A549 (cell line): ENCODE results near the gene TRIM10. TPM values are rescaled to one million over a fixed set of nuclear protein-coding genes. Genes with fewer than 3 reads are reported as not detected.

ENCODE experiments used
- ATAC-seq, 2 experiments: fragments of 200-7000 bp in 1 of 2; fragments of >200 bp in 1 of 2; cut with Nextera tagmentation in 1 of 2; cut with Tn5 transposase in 1 of 2; 3 replicates each; pipeline versions ENCODE4 v1.8.0 to v1.9.1; 2018 to 2020; ENCODE audit warnings: mild to moderate bottlenecking in 1 of 2, moderate library complexity in 1 of 2
- CTCF ChIA-PET: fragments of 300-600 bp; sonication (Branson Sonifier 250); formaldehyde crosslinking; extraction: SDS; loops from one replicate; lab custom pipeline; 2021; ENCODE audit warnings: antibody characterized with exemption, inconsistent platforms; lab: Yijun Ruan, JAX
- POLR2A ChIA-PET: fragments of 350-600 bp; formaldehyde crosslinking; extraction: SDS; loops from one replicate; lab custom pipeline; 2021; ENCODE audit warnings: antibody characterized with exemption, inconsistent platforms; lab: Yijun Ruan, JAX
- DNase-seq, 2 experiments: peaks; one replicate each; pipeline versions ENCODE4 v3.0.0 to v3.0.0-alpha.2; 2011 to 2016; ENCODE audit warnings: low read depth in 1 of 2, low spot score in 1 of 2
- FAIRE-seq: peaks from 2 replicates; lab custom pipeline; 2011; peaks lifted over from hg19 to GRCh38; lab: Jason Lieb, UNC
- H3K27ac ChIP-seq, 2 experiments: fragments of >200 bp; sonication (Bioruptor Twin); formaldehyde crosslinking; 3 replicates each; pipeline ENCODE4 v1.5.1; 2016 to 2017
- H3K4me1 ChIP-seq: fragments of >200 bp; sonication (Bioruptor Twin); formaldehyde crosslinking; 3 replicates; pipeline ENCODE4 v1.6.1; 2016
- H3K4me2 ChIP-seq: fragments of >200 bp; sonication (Bioruptor Twin); formaldehyde crosslinking; 3 replicates; pipeline ENCODE4 v1.6.1; 2016
- H3K4me3 ChIP-seq: fragments of >200 bp; sonication (Bioruptor Twin); formaldehyde crosslinking; 3 replicates; pipeline ENCODE4 v1.5.1; 2016
- H3K9me3 ChIP-seq: fragments of >200 bp; sonication (Bioruptor Twin); formaldehyde crosslinking; 3 replicates; pipeline ENCODE4 v1.6.1; 2016
- CBX8 ChIP-seq: fragments of 200-600 bp; sonication (generic); IDR thresholded peaks from 2 replicates; pipeline ENCODE4 v1.6.1; 2016
- EHF ChIP-seq: fragments of 250-450 bp; sonication (Bioruptor Pico); IDR thresholded peaks from 2 replicates; pipeline ENCODE4 v1.5.0; 2020; ENCODE audit warnings: mild to moderate bottlenecking
- EHMT2 ChIP-seq: fragments of 200-600 bp; sonication (generic); IDR thresholded peaks from 2 replicates; pipeline ENCODE4 v1.6.1; 2016; ENCODE audit warnings: antibody characterized with exemption, low read depth, mild to moderate bottlenecking, moderate library complexity
- ESRRA ChIP-seq: fragments of 150-350 bp; IDR thresholded peaks from 2 replicates; pipeline ENCODE4 v1.6.1; 2014; ENCODE audit warnings: mild to moderate bottlenecking, low read length, borderline replicate concordance
- FOSB ChIP-seq: fragments of 250-450 bp; sonication (Bioruptor Pico); IDR thresholded peaks from 2 replicates; pipeline ENCODE4 v1.5.0; 2020; ENCODE audit warnings: mild to moderate bottlenecking, moderate library complexity
- GATA3 ChIP-seq: IDR thresholded peaks from 2 replicates; pipeline ENCODE4 v1.6.1; 2012; ENCODE audit warnings: borderline replicate concordance
- HDAC2 ChIP-seq: fragments of 200-600 bp; sonication (generic); IDR thresholded peaks from 2 replicates; pipeline ENCODE4 v1.6.1; 2016
- HES2 ChIP-seq: fragments of >200 bp; sonication (Bioruptor Twin); formaldehyde crosslinking; IDR thresholded peaks from 2 replicates; pipeline ENCODE4 v1.6.1; 2016
- HEYL ChIP-seq: fragments of 250-450 bp; sonication (Bioruptor Pico); IDR thresholded peaks from 2 replicates; pipeline ENCODE4 v1.8.0; 2021; ENCODE audit warnings: mild to moderate bottlenecking, moderate library complexity
- HOXA7 ChIP-seq: fragments of 250-450 bp; sonication (Bioruptor Pico); IDR thresholded peaks from 2 replicates; pipeline ENCODE4 v1.5.0; 2020; ENCODE audit warnings: mild to moderate bottlenecking, moderate library complexity
- HOXB13 ChIP-seq: fragments of 250-450 bp; sonication (Bioruptor Pico); IDR thresholded peaks from 2 replicates; pipeline ENCODE4 v1.5.0; 2020; ENCODE audit warnings: low read depth, mild to moderate bottlenecking, moderate library complexity
- HOXB5 ChIP-seq: fragments of 250-450 bp; sonication (Bioruptor Pico); IDR thresholded peaks from 2 replicates; pipeline ENCODE4 v1.5.0; 2020; ENCODE audit warnings: mild to moderate bottlenecking, moderate library complexity
- JUN ChIP-seq, 2 experiments: fragments of >200 bp; sonication (Bioruptor Twin); formaldehyde crosslinking; IDR thresholded peaks; 2 replicates in 1 of 2; 3 replicates in 1 of 2; pipeline ENCODE4 v1.6.1; 2016 to 2017
- KDM1A ChIP-seq: fragments of 200-600 bp; sonication (generic); IDR thresholded peaks from 2 replicates; pipeline ENCODE4 v1.6.1; 2016; ENCODE audit warnings: low read depth, mild to moderate bottlenecking
- MAFK ChIP-seq: fragments of 450-650 bp; IDR thresholded peaks from 2 replicates; pipeline ENCODE4 v1.6.1; 2014; ENCODE audit not compliant: partially characterized antibody
- MAX ChIP-seq: IDR thresholded peaks from 2 replicates; pipeline ENCODE4 v1.6.1; 2012
- MYC ChIP-seq: IDR thresholded peaks from 2 replicates; pipeline ENCODE4 v1.6.1; 2012; ENCODE audit warnings: mild to moderate bottlenecking, inconsistent platforms, low read length, improper control_type of control experiment, borderline replicate concordance
- NFE2L2 ChIP-seq: fragments of 150-350 bp; conservative IDR thresholded peaks from 2 replicates; pipeline ENCODE4 v1.6.1; 2014; ENCODE audit warnings: low read length
- NPAS2 ChIP-seq: fragments of 250-450 bp; sonication (Bioruptor Pico); IDR thresholded peaks from 2 replicates; pipeline ENCODE4 v1.8.0; 2022; ENCODE audit warnings: mild to moderate bottlenecking, moderate library complexity, borderline replicate concordance
- NR3C1 ChIP-seq: fragments of >200 bp; sonication (Bioruptor Twin); formaldehyde crosslinking; IDR thresholded peaks from 3 replicates; pipeline ENCODE4 v1.6.1; 2017
- POLR2AphosphoS2 ChIP-seq: conservative IDR thresholded peaks from 2 replicates; pipeline ENCODE4 v1.6.1; 2012; ENCODE audit warnings: low read length, improper control_type of control experiment, inconsistent platforms
- RNF2 ChIP-seq: fragments of 200-600 bp; sonication (generic); IDR thresholded peaks from 2 replicates; pipeline ENCODE4 v1.6.1; 2016; ENCODE audit warnings: low read depth, mild to moderate bottlenecking, antibody characterized with exemption, moderate library complexity, borderline replicate concordance
- TFCP2L1 ChIP-seq: fragments of 250-450 bp; sonication (Bioruptor Pico); IDR thresholded peaks from 2 replicates; pipeline ENCODE4 v1.5.0; 2021; ENCODE audit warnings: mild to moderate bottlenecking
- ZC3H11A ChIP-seq: fragments of 450-650 bp; IDR thresholded peaks from 2 replicates; pipeline ENCODE4 v1.6.1; 2014; ENCODE audit warnings: antibody characterized with exemption, mild to moderate bottlenecking
- WGBS: methylation state at CpG from one replicate; pipeline ENCODE4 v1.1.6; 2017; ENCODE audit errors: missing lambda C conversion rate; 5-methylcytosine and 5-hydroxymethylcytosine counted together
- polyA plus RNA-seq, 4 experiments: library from polyadenylated mRNA; depleted of rRNA in 3 of 4; stranded (reverse); fragments of >200 nt; fragmentation: RNase III in 1 of 4; extraction: RNeasy Plus Mini Kit Qiagen cat#74134 plus additional on column Dnase treatment in 1 of 4; gene quantifications; 2 replicates in 3 of 4; 3 replicates in 1 of 4; pipeline ENCODE4 v1.2.3, GENCODE V29; 2011 to 2017
- TF ChIP-seq, protein P1 (sequence below): fragments of 150-350 bp; IDR thresholded peaks from 2 replicates; pipeline ENCODE4 v1.6.1; 2014; ENCODE audit warnings: low read depth, mild to moderate bottlenecking, low read length

Gene TRIM10
- polyA plus RNA-seq, 2 of the 4 experiments (the other 2 are of a cell fraction) = 0.03 to 0.12 TPM

DNA sequence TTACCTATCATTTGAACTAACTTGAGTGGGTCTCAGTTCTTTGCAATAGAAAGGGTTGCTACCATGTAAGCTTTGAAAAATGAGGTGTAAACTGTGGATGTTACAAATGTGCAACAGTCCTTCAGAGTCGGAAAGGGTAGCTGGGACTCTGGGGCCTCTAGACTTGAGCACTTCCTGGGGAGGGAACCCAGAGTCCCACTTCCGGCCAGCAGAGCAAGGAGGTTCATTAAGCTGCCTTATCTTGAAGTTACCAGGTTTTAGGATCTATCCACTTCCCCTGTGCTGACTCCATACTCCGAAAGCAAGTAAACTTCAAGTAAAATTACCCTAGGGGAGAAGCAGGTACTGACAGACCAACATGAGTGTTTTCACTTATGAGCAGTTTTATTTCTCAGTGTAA, 9.4 kb downstream of the TRIM10 start:
- H3K9me3 ChIP-seq = no peaks in the 10 kb centered on the region
- 77% methylated on average over 3 of the region's 3 CpGs for WGBS
- no peak overlapping the region for H3K27ac ChIP-seq
- H3K4me2 ChIP-seq = no peak overlapping the region
- POLR2A ChIA-PET = no interaction called here
- H3K4me1 ChIP-seq = peaks cover 29% of the 10 kb centered on the region
- H3K4me3 ChIP-seq = no peak overlapping the region
- TF ChIP-seq EHMT2 (no peak), CBX8 (no peak), EHF (CRISPR knock-in tag) (no peak), KDM1A (no peak), GATA3 (no peak), HOXA7 (no peak), MAFK (no peak), HDAC2 (no peak), JUN (IDR thresholded peaks at IDR 0.05) (no peak), POLR2AphosphoS2 (no peak), FOSB (CRISPR knock-in tag) (no peak), HOXB13 (CRISPR knock-in tag) (no peak), MAX (no peak), NFE2L2 (no peak), ZC3H11A (no peak)
- TF ChIP-seq, protein P1, sequence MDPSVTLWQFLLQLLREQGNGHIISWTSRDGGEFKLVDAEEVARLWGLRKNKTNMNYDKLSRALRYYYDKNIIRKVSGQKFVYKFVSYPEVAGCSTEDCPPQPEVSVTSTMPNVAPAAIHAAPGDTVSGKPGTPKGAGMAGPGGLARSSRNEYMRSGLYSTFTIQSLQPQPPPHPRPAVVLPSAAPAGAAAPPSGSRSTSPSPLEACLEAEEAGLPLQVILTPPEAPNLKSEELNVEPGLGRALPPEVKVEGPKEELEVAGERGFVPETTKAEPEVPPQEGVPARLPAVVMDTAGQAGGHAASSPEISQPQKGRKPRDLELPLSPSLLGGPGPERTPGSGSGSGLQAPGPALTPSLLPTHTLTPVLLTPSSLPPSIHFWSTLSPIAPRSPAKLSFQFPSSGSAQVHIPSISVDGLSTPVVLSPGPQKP = no peak
- TF ChIP-seq, all 56 proteins: peak for 0
- no peak for DNase-seq
- ATAC-seq = no peak
- FAIRE-seq = no peak
- CTCF ChIA-PET = interaction anchor here (0.7 to 1.9 kb wide), 3 partner anchors 11 to 27 kb away, joined by 3 to 6 read pairs (median 3); no protein-coding TSS in a partner anchor

GRCh38 chr6:30150671-30151395, 10.2 kb downstream of the TRIM10 start:
- no peak overlapping the region for H3K4me2 ChIP-seq
- CTCF ChIA-PET = interaction anchor here (1.2 to 1.9 kb wide), 2 partner anchors 20 to 49 kb away, joined by 3 to 6 read pairs; no protein-coding TSS in a partner anchor
- peaks cover 22% of the 10 kb centered on the region for H3K4me1 ChIP-seq
- no peak for ATAC-seq
- TF ChIP-seq TFCP2L1 (CRISPR knock-in tag) = no peak
- TF ChIP-seq HEYL (CRISPR knock-in tag) = no peak
- POLR2A ChIA-PET = no interaction called here
- no peak for DNase-seq
- FAIRE-seq = no peak
- H3K9me3 ChIP-seq = no peaks in the 10 kb centered on the region
- H3K27ac ChIP-seq = no peak overlapping the region
- H3K4me3 ChIP-seq = no peak overlapping the region
- WGBS = 74% methylated on average over 10 of the region's 10 CpGs

DNA sequence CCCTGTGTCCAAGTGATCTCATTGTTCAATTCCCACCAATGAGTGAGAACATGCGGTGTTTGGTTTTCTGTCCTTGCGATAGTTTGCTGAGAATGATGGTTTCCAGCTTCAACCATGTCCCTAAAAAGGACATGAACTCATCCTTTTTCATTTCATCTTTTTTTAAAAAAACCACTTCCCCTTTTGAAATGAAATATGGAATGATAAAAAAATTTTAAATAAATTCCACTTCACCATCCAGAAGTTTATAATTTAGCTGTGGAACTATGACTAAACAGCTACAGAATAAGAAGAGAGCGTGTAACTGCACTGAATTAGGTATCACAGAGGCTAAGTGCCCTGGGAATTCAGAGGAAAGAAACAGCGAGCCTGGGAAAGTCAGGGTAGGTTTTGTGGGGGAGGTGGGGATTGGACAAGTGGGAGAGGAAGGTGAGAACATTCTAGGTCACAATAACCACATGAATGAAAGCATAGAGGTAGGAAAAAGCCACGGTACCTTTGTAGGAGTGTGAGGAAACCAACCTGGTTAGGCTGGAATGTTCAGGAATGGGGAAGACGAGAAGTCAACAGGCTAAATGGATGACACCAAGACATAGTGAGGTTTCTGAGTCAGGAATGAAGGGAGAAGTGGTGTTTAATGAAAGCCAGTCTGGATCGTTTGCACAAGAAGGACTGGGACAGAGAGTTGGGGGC, 11.0 kb downstream of the TRIM10 start:
- Histone ChIP-seq H3K4me1 (peaks cover 14% of the 10 kb centered on the region), H3K4me2 (no peak overlapping the region), H3K9me3 (no peaks in the 10 kb centered on the region), H3K4me3 (no peak overlapping the region), H3K27ac (no peak overlapping the region)
- FAIRE-seq (no peak), ATAC-seq (no peak), DNase-seq (no peak)
- 67% methylated on average over 7 of the region's 7 CpGs for WGBS
- POLR2A ChIA-PET = no interaction called here
- TF ChIP-seq FOSB (CRISPR knock-in tag) = no peak
- no peak for TF ChIP-seq MYC
- no peak for TF ChIP-seq ESRRA
- no peak for TF ChIP-seq JUN (IDR thresholded peaks at IDR 0.05)
- TF ChIP-seq POLR2AphosphoS2 = no peak
- TF ChIP-seq HES2 = no peak
- no peak for TF ChIP-seq MAFK
- no peak for TF ChIP-seq NPAS2 (CRISPR knock-in tag)
- no peak for TF ChIP-seq HOXB13 (CRISPR knock-in tag)
- TF ChIP-seq NR3C1 = no peak
- TF ChIP-seq HOXB5 = no peak
- no peak for TF ChIP-seq RNF2
- CTCF ChIA-PET = interaction anchor here (1.2 kb wide), 1 partner anchor 48 kb away, joined by 3 read pairs; no protein-coding TSS in a partner anchor
